Measurements from ENCODE around the gene AFAP1L2. TPM values are rescaled to one million over a fixed set of nuclear protein-coding genes. Genes with fewer than 3 reads are reported as not detected.
"Not testable (repeated sequence)": the region's sequence is repeated elsewhere in the genome, so short reads cannot be mapped to it uniquely, and the experiment has no call there.

AFAP1L2 gene
- total and polyA plus RNA-seq, 8 donors = 2.6 to 25.0 (median 10.0) TPM

- DNase-seq = peak in 1 of 2 donors; percentile 89
- peaks cover 3 to 27% (median 19%) of the 10 kb centered on the region in 4 donors for H3K4me1 ChIP-seq
- intact Hi-C loops (cut with DNase I; ENCODE audit: low total_unique reads) = no loop called here
- no peak overlapping the region for H3K4me3 ChIP-seq
- no peaks in the 10 kb centered on the region for H3K36me3 ChIP-seq
- peak overlapping the region in 4 of 5 donors; percentile 23 to 72 (median 45) for H3K27ac ChIP-seq
- TF ChIP-seq CTCF (IDR thresholded peaks at IDR 0.05) = no peak
- H3K27me3 ChIP-seq = no peaks in the 10 kb centered on the region
- no peaks in the 10 kb centered on the region for H3K9me3 ChIP-seq
- WGBS, 5 donors = 23 to 42% (median 27%) methylated on average over 6 of the region's 6 CpGs
These were observed 54.6 kb downstream of the AFAP1L2 start for GRCh38 chr10:114349522-114350215.

- H3K9me3 ChIP-seq; H3K27me3 ChIP-seq; H3K27ac ChIP-seq; DNase-seq; H3K4me3 ChIP-seq; H3K36me3 ChIP-seq; intact Hi-C loops (cut with DNase I; ENCODE audit: low total_unique reads): not testable (repeated sequence)
- 86 to 92% (median 91%) methylated on average over 7 of the region's 7 CpGs for WGBS, 5 donors
- H3K4me1 ChIP-seq = peaks cover 3 to 33% (median 24%) of the 10 kb centered on the region in 4 donors
These were observed 55.2 kb downstream of the AFAP1L2 start for GRCh38 chr10:114349071-114349470.

- intact Hi-C loops (cut with DNase I; ENCODE audit: low total_unique reads) = no loop called here
- Histone ChIP-seq H3K4me3 (no peak overlapping the region), H3K9me3 (no peaks in the 10 kb centered on the region), H3K27me3 (no peaks in the 10 kb centered on the region), H3K27ac (peak overlapping the region in 1 of 5 donors; percentile 41), H3K4me1 (peaks cover 8 to 39% (median 32%) of the 10 kb centered on the region in 4 donors), H3K36me3 (no peaks in the 10 kb centered on the region)
- WGBS, 5 donors = 88 to 99% (median 97%) methylated on average over 2 of the region's 2 CpGs
- TF ChIP-seq EP300 (IDR thresholded peaks at IDR 0.05) = no peak
- TF ChIP-seq CTCF (IDR thresholded peaks at IDR 0.05) = no peak
- TF ChIP-seq POLR2AphosphoS5 (IDR thresholded peaks at IDR 0.05) = no peak
- no peak for TF ChIP-seq POLR2A (IDR thresholded peaks at IDR 0.05)
- no peak for DNase-seq
These were observed 56.5 kb downstream of the AFAP1L2 start for GRCh38 chr10:114347791-114348190.

- intact Hi-C loops (cut with DNase I; ENCODE audit: low total_unique reads) = no loop called here
These were observed 57.1 kb downstream of the AFAP1L2 start for GRCh38 chr10:114347241-114347640.

More at GRCh38 chr10:114347241-114347640, 57.1 kb downstream of the AFAP1L2 start:
- TF ChIP-seq POLR2A (IDR thresholded peaks at IDR 0.05) (no peak), POLR2AphosphoS5 (IDR thresholded peaks at IDR 0.05) (no peak), CTCF (IDR thresholded peaks at IDR 0.05) (no peak), EP300 (IDR thresholded peaks at IDR 0.05) (no peak)
- Histone ChIP-seq H3K36me3 (no peaks in the 10 kb centered on the region), H3K27me3 (no peaks in the 10 kb centered on the region), H3K9me3 (no peaks in the 10 kb centered on the region), H3K27ac (peak overlapping the region in 2 of 5 donors; percentile 7 to 41), H3K4me1 (peaks cover 8 to 39% (median 31%) of the 10 kb centered on the region in 4 donors), H3K4me3 (no peak overlapping the region)
- WGBS, 5 donors = 75 to 89% (median 83%) methylated on average over 3 of the region's 3 CpGs
- DNase-seq = no peak

Measured in stomach (tissue), 9 donors.